OCI-LY1 (cell line): ENCODE measurements around the gene SEMA4G.

Experiments
- H2AFZ ChIP-seq: fragments of 200-600 bp; sonication (generic), shearing (Covaris generic); 2 replicates; pipeline ENCODE4 v1.6.0; 2014; ENCODE audit warnings: antibody characterized with exemption, mild to moderate bottlenecking, low read length
- H3F3A ChIP-seq: fragments of 200-600 bp; sonication (generic), shearing (Covaris generic); 2 replicates; pipeline ENCODE4 v1.6.0; 2014; ENCODE audit warnings: mild to moderate bottlenecking, antibody characterized with exemption, low read length, moderate library complexity; ENCODE audit not compliant: insufficient read depth
- H3K27ac ChIP-seq: fragments of 200-600 bp; sonication (generic); 2 replicates; pipeline ENCODE4 v1.5.1; 2014; ENCODE audit warnings: low read length, mixed run types, mild to moderate bottlenecking, low read depth; ENCODE audit not compliant: poor library complexity, severe bottlenecking
- H3K27me3 ChIP-seq: fragments of 200-600 bp; sonication (generic); 2 replicates; pipeline ENCODE4 v1.6.0; 2014; ENCODE audit warnings: antibody characterized with exemption, mild to moderate bottlenecking, low read length, moderate library complexity; ENCODE audit not compliant: insufficient read depth
- H3K36me3 ChIP-seq: fragments of 200-600 bp; sonication (generic); 2 replicates; pipeline ENCODE4 v1.6.1; 2014; ENCODE audit warnings: mild to moderate bottlenecking, antibody characterized with exemption, low read length, moderate library complexity, mixed read lengths; ENCODE audit not compliant: insufficient read depth
- H3K4me1 ChIP-seq: fragments of 200-600 bp; sonication (generic); 2 replicates; pipeline ENCODE4 v1.5.1; 2014; ENCODE audit warnings: mild to moderate bottlenecking, low read length, moderate library complexity; ENCODE audit not compliant: insufficient read depth, severe bottlenecking
- H3K4me2 ChIP-seq: fragments of 200-600 bp; sonication (generic), shearing (Covaris generic); 2 replicates; pipeline ENCODE4 v1.6.1; 2014; ENCODE audit warnings: low read length
- H3K4me3 ChIP-seq: fragments of 200-600 bp; sonication (generic); 2 replicates; pipeline ENCODE4 v1.5.1; 2014; ENCODE audit warnings: low read length, low read depth, mild to moderate bottlenecking, mixed read lengths; ENCODE audit not compliant: poor library complexity, severe bottlenecking
- H3K79me2 ChIP-seq: fragments of 200-600 bp; shearing (Covaris generic); 2 replicates; pipeline ENCODE4 v1.6.1; 2016; ENCODE audit warnings: mixed run types, low read length, mixed read lengths; ENCODE audit not compliant: insufficient read depth
- H3K9ac ChIP-seq: fragments of 200-600 bp; sonication (generic), shearing (Covaris generic); 2 replicates; pipeline ENCODE4 v1.6.1; 2014; ENCODE audit warnings: mild to moderate bottlenecking, low read length, mixed read lengths
- H3K9me2 ChIP-seq: fragments of 200-600 bp; sonication (generic), shearing (Covaris generic); 2 replicates; pipeline ENCODE4 v1.6.1; 2014; ENCODE audit warnings: low read depth, mild to moderate bottlenecking, low read length, mixed read lengths
- H3K9me3 ChIP-seq: fragments of 200-600 bp; shearing (Covaris generic); 2 replicates; pipeline ENCODE4 v1.6.1; 2014; ENCODE audit warnings: low read length, mixed read lengths
- H4K20me1 ChIP-seq: fragments of 200-600 bp; sonication (generic), shearing (Covaris generic); 2 replicates; pipeline ENCODE4 v1.6.0; 2016; ENCODE audit warnings: mild to moderate bottlenecking, low read length; ENCODE audit not compliant: insufficient read depth
- CTCF ChIP-seq: fragments of 200-600 bp; sonication (generic), shearing (Covaris generic); IDR thresholded peaks from 2 replicates; pipeline ENCODE4 v1.5.1; 2017; ENCODE audit warnings: mild to moderate bottlenecking, antibody characterized with exemption, low read length, moderate library complexity, mixed read lengths
- EZH2 ChIP-seq: fragments of 200-600 bp; sonication (generic), shearing (Covaris generic); IDR thresholded peaks from 2 replicates; pipeline ENCODE4 v1.8.0; 2017; ENCODE audit warnings: borderline replicate concordance, mixed run types, mild to moderate bottlenecking, antibody characterized with exemption, low read length, moderate library complexity, mixed read lengths

SEMA4G gene

GRCh38 chr10:100977436-100977835, 8.1 kb downstream of the SEMA4G start:
- H3K9ac ChIP-seq, result no peak overlapping the region
- H2AFZ ChIP-seq, result no peak overlapping the region
- no peak overlapping the region for H3K4me3 ChIP-seq
- H3K9me2 ChIP-seq, result no peaks in the 10 kb centered on the region
- H3K36me3 ChIP-seq, result no peaks in the 10 kb centered on the region
- TF ChIP-seq EZH2, result no peak
- TF ChIP-seq CTCF, result no peak
- no peak overlapping the region for H3K27ac ChIP-seq
- H3F3A ChIP-seq, result no peaks in the 10 kb centered on the region
- no peak overlapping the region for H3K4me2 ChIP-seq
- H3K9me3 ChIP-seq, result no peaks in the 10 kb centered on the region
- no peaks in the 10 kb centered on the region for H4K20me1 ChIP-seq
- no peaks in the 10 kb centered on the region for H3K79me2 ChIP-seq
- no peaks in the 10 kb centered on the region for H3K27me3 ChIP-seq
- no peaks in the 10 kb centered on the region for H3K4me1 ChIP-seq

GRCh38 chr10:100978121-100978900, 9.0 kb downstream of the SEMA4G start:
- Histone ChIP-seq H3K9me2 (no peaks in the 10 kb centered on the region), H3K79me2 (no peaks in the 10 kb centered on the region), H4K20me1 (no peaks in the 10 kb centered on the region), H3F3A (no peaks in the 10 kb centered on the region), H2AFZ (no peak overlapping the region), H3K36me3 (no peaks in the 10 kb centered on the region), H3K27ac (no peak overlapping the region), H3K9ac (no peak overlapping the region), H3K4me1 (no peaks in the 10 kb centered on the region), H3K4me2 (no peak overlapping the region), H3K4me3 (no peak overlapping the region), H3K27me3 (no peaks in the 10 kb centered on the region), H3K9me3 (no peaks in the 10 kb centered on the region)
- no peak for TF ChIP-seq CTCF
- no peak for TF ChIP-seq EZH2

DNA sequence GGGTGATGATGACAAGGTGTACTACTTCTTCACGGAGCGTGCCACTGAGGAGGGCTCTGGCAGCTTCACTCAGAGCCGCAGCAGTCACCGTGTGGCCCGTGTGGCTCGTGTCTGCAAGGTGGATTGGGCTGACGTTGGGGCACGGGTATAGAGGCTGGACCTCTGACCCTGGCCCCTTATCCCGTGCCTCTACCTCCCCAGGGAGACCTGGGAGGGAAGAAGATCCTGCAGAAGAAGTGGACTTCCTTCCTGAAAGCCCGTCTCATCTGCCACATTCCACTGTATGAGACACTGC, 9.5 kb downstream of the SEMA4G start:
- TF ChIP-seq CTCF (no peak), EZH2 (no peak)
- no peaks in the 10 kb centered on the region for H4K20me1 ChIP-seq
- no peak overlapping the region for H3K9ac ChIP-seq
- no peaks in the 10 kb centered on the region for H3K79me2 ChIP-seq
- no peaks in the 10 kb centered on the region for H3K9me2 ChIP-seq
- H3K9me3 ChIP-seq, result no peaks in the 10 kb centered on the region
- H3K36me3 ChIP-seq, result no peaks in the 10 kb centered on the region
- no peaks in the 10 kb centered on the region for H3F3A ChIP-seq
- H3K4me3 ChIP-seq, result no peak overlapping the region
- no peak overlapping the region for H3K4me2 ChIP-seq
- no peaks in the 10 kb centered on the region for H3K4me1 ChIP-seq
- H3K27ac ChIP-seq, result no peak overlapping the region
- no peak overlapping the region for H2AFZ ChIP-seq
- H3K27me3 ChIP-seq, result no peaks in the 10 kb centered on the region
